GM12878 (cell line): Measurements from ENCODE around the gene TNFRSF1A. TPM values are rescaled to one million over a fixed set of nuclear protein-coding genes. Genes with fewer than 3 reads are reported as not detected.

Experiments used
- ATAC-seq: fragments of 200-7000 bp; cut with Tn5 transposase; 3 replicates; pipeline ENCODE4 v1.9.1; 2020; ENCODE audit warnings: mild to moderate bottlenecking, moderate library complexity
- BruUV-seq: library from RNA; stranded (reverse); fragments of 400-500 nt; replicated peaks from 2 replicates; lab custom pipeline; 2021; lab: Mats Ljungman, UMichigan
- CTCF ChIA-PET: fragments of 300-600 bp; sonication (Branson Sonifier 250); formaldehyde crosslinking; extraction: SDS; loops from one replicate; lab custom pipeline; 2021; ENCODE audit warnings: inconsistent platforms; lab: Yijun Ruan, JAX
- POLR2A ChIA-PET: fragments of 350-600 bp; formaldehyde crosslinking; extraction: SDS; loops from one replicate; lab custom pipeline; 2021; ENCODE audit warnings: inconsistent platforms; lab: Charles Lee
- RAD21 ChIA-PET: fragments of 300-600 bp; sonication (Branson Sonifier 250); formaldehyde crosslinking; loops from one replicate; lab custom pipeline; 2023; ENCODE audit warnings: antibody characterized with exemption; ENCODE audit not compliant: unreplicated experiment; lab: Charles Lee
- SMC1A ChIA-PET: fragments of 300-600 bp; sonication (Branson Sonifier 250); formaldehyde crosslinking; loops from one replicate; lab custom pipeline; 2023; ENCODE audit not compliant: unreplicated experiment, uncharacterized antibody; lab: Charles Lee
- DNase-seq: peaks from one replicate; pipeline ENCODE4 v3.0.0-alpha.2; 2011; ENCODE audit warnings: low read depth, low spot score
- FAIRE-seq: peaks from 3 replicates; lab custom pipeline; 2011; peaks lifted over from hg19 to GRCh38; lab: Jason Lieb, UNC
- H2AFZ ChIP-seq: 2 replicates; pipeline ENCODE4 v1.6.0; 2011; ENCODE audit warnings: low read depth, low read length, control low read depth; ENCODE audit not compliant: control insufficient read depth
- H3K27ac ChIP-seq: 2 replicates; pipeline ENCODE4 v1.5.1; 2011; ENCODE audit warnings: control low read depth; ENCODE audit not compliant: control insufficient read depth, insufficient read depth
- H3K27me3 ChIP-seq, 2 experiments: replicated peaks in 1 of 2; 2 replicates each; pipeline versions ENCODE4 v1.6.0 to v1.6.1; 2011; ENCODE audit warnings: low read length in 1 of 2; ENCODE audit not compliant: control insufficient read depth in 2 of 2, insufficient read depth in 2 of 2
- H3K36me3 ChIP-seq, 2 experiments: 2 replicates each; pipeline ENCODE4 v1.5.1; 2011; ENCODE audit warnings: low read length in 1 of 2; ENCODE audit not compliant: control insufficient read depth in 2 of 2, insufficient read depth in 2 of 2
- H3K4me1 ChIP-seq: 2 replicates; pipeline ENCODE4 v1.6.1; 2011; ENCODE audit warnings: mild to moderate bottlenecking, low read length, moderate library complexity, mixed read lengths; ENCODE audit not compliant: control insufficient read depth, insufficient read depth
- H3K4me2 ChIP-seq: 2 replicates; pipeline ENCODE4 v1.6.0; 2011; ENCODE audit warnings: control low read depth; ENCODE audit not compliant: control insufficient read depth, insufficient read depth
- H3K4me3 ChIP-seq: fragments of 200-600 bp; sonication (generic); 2 replicates; pipeline ENCODE4 v1.5.1; 2016
- H3K79me2 ChIP-seq: 2 replicates; pipeline ENCODE4 v1.6.0; 2011; ENCODE audit warnings: low read length; ENCODE audit not compliant: control insufficient read depth, insufficient read depth
- H3K9ac ChIP-seq: 2 replicates; pipeline ENCODE4 v1.8.0; 2011; ENCODE audit warnings: low read length, control low read depth, mixed read lengths; ENCODE audit not compliant: control insufficient read depth, insufficient read depth
- H3K9me3 ChIP-seq: replicated peaks from 3 replicates; pipeline ENCODE4 v1.5.1; 2011; ENCODE audit warnings: mild to moderate bottlenecking, low read length; ENCODE audit not compliant: control insufficient read depth, insufficient read depth
- H4K20me1 ChIP-seq: 2 replicates; pipeline ENCODE4 v1.6.0; 2011; ENCODE audit not compliant: control insufficient read depth, insufficient read depth
- BACH1 ChIP-seq: fragments of 450-650 bp; IDR thresholded peaks from 2 replicates; pipeline ENCODE4 v1.6.1; 2017; ENCODE audit warnings: mild to moderate bottlenecking, borderline replicate concordance
- BCL11A ChIP-seq: IDR thresholded peaks from 2 replicates; pipeline ENCODE4 v1.6.1; 2011; ENCODE audit warnings: low read depth, low read length
- BMI1 ChIP-seq: fragments of 450-650 bp; IDR thresholded peaks from 2 replicates; pipeline ENCODE4 v1.6.1; 2016; ENCODE audit warnings: mild to moderate bottlenecking, moderate library complexity, borderline replicate concordance
- NFXL1 ChIP-seq: fragments of 450-650 bp; IDR thresholded peaks from 2 replicates; pipeline ENCODE4 v1.6.1; 2017; ENCODE audit warnings: antibody characterized with exemption, mild to moderate bottlenecking, borderline replicate concordance
- RELB ChIP-seq: fragments of 450-650 bp; IDR thresholded peaks from 2 replicates; pipeline ENCODE4 v1.6.1; 2017; ENCODE audit warnings: low read depth, mild to moderate bottlenecking, moderate library complexity
- SKIL ChIP-seq: fragments of 450-650 bp; IDR thresholded peaks from 2 replicates; pipeline ENCODE4 v1.6.1; 2017; ENCODE audit warnings: mild to moderate bottlenecking, low read depth, inconsistent platforms; ENCODE audit not compliant: poor library complexity, severe bottlenecking
- SMC3 ChIP-seq: IDR thresholded peaks from 2 replicates; pipeline ENCODE4 v1.6.1; 2011; ENCODE audit warnings: low read length, improper control_type of control experiment, borderline replicate concordance
- TBL1XR1 ChIP-seq: IDR thresholded peaks from 2 replicates; pipeline ENCODE4 v1.6.1; 2012; ENCODE audit warnings: low read depth, low read length, improper control_type of control experiment
- ZBED1 ChIP-seq: IDR thresholded peaks from 2 replicates; pipeline ENCODE4 v1.6.1; 2016; ENCODE audit warnings: borderline replicate concordance
- ZNF592 ChIP-seq: fragments of 450-650 bp; IDR thresholded peaks from 2 replicates; pipeline ENCODE4 v1.6.1; 2017; ENCODE audit warnings: mild to moderate bottlenecking, moderate library complexity
- WGBS: methylation state at CpG from one replicate; pipeline ENCODE4 v1.1.6; 2016; ENCODE audit warnings: low lambda C conversion rate; ENCODE audit not compliant: insufficient replicate concordance, insufficient coverage; ENCODE audit errors: missing lambda C conversion rate; 5-methylcytosine and 5-hydroxymethylcytosine counted together
- in situ Hi-C: fragments of 300-500 bp; cut with MboI; formaldehyde crosslinking; loops from 9 replicates; pipeline ENCODE4 v1.14.3; 2018; ENCODE audit warnings: mixed read lengths
- intact Hi-C: fragments of 100-400 bp; cut with micrococcal nuclease; formaldehyde crosslinking; loops from one replicate; pipeline ENCODE4 v1.14.2; 2022; ENCODE audit not compliant: unreplicated experiment
- polyA plus RNA-seq, 11 experiments: library from polyadenylated mRNA; depleted of rRNA in 4 of 11; unstranded in 6 of 11; stranded (reverse) in 5 of 11; fragments of >200 nt; fragmentation: Nextera tagmentation in 4 of 11; fragmentation: Illumina TruSeq in 1 of 11; extraction: Ambion mirVana in 4 of 11; extraction: Trizol in 1 of 11; gene quantifications; 1 replicate in 1 of 11; 2 replicates in 10 of 11; pipeline versions ENCODE4 v1.2.1 to v1.2.3, GENCODE V29; 2011 to 2016; ENCODE audit warnings: inconsistent platforms in 2 of 11, missing spikeins in 2 of 11, low read depth in 1 of 11
- total RNA-seq, 4 experiments: library from RNA; depleted of rRNA in 3 of 4; stranded (reverse); fragments of >200 nt in 3 of 4; fragmentation: Illumina TruSeq in 1 of 4; extraction: Trizol in 1 of 4; gene quantifications; 2 replicates each; pipeline versions ENCODE4 v1.2.1 to v1.2.3, GENCODE V29; 2013 to 2021

The TNFRSF1A gene
- total and polyA plus RNA-seq, 10 of the 15 experiments (the other 5 are each of a cell fraction or from before 2014, with no cell fraction given): 0.24 to 16.5 (median 13.0) TPM

- Histone ChIP-seq H3K9me3 (no peaks in the 10 kb centered on the region), H3K27ac (no peak overlapping the region), H3K4me2 (no peak overlapping the region), H4K20me1 (no peaks in the 10 kb centered on the region), H3K9ac (no peak overlapping the region), H3K27me3 (no peaks in the 10 kb centered on the region), H3K4me1 (peaks cover 16% of the 10 kb centered on the region), H2AFZ (no peak overlapping the region), H3K4me3 (no peak overlapping the region), H3K36me3 (no peaks in the 10 kb centered on the region), H3K79me2 (no peaks in the 10 kb centered on the region)
- intact Hi-C loops: no loop called here
- ChIA-PET POLR2A (no interaction called here), RAD21 (interaction anchor here (1.3 kb wide), 1 partner anchor 14 kb away, joined by 3 read pairs; no protein-coding TSS in a partner anchor), CTCF (interaction anchor here (1.2 to 3.8 kb wide), 3 partner anchors 13 to 16 kb away, joined by 3 to 9 read pairs (median 4); no protein-coding TSS in a partner anchor), SMC1A (no interaction called here)
- WGBS: 75% methylated on average over 11 of the region's 11 CpGs
- DNase-seq (no peak), ATAC-seq (no peak), FAIRE-seq (no peak)
- in situ Hi-C loops: no loop called here
- TF ChIP-seq BCL11A (no peak), SKIL (no peak), NFXL1 (no peak), TBL1XR1 (no peak), ZBED1 (no peak), SMC3 (no peak), RELB (no peak), ZNF592 (no peak), BACH1 (no peak), BMI1 (no peak)
- BruUV-seq: no TSS peak
Observed at GRCh38 chr12:6306599-6307220, 35.2 kb downstream of the TNFRSF1A start.
